ENCODE data around the gene SS18L1.

Gene SS18L1

DNA sequence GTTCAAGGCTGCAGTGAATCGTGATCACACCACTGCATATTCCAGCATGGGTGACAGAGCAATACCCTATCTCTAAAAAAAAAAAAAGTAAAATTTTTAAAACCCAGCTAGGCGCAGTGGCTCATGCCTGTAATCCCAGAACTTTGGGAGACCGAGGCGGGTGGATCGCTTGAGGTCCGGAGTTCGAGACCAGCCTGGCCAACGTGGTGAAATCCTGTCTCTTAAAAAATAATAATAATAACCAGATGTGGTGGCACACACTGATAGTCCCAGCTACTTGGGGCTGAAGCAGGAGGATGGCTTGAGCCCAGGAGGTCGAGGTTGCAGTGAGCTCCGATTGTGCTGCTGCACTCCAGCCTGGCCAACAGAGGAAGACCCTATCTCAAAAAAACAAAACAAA is 52.7 kb downstream of the SS18L1 start:
- Histone ChIP-seq H3K9me3 (ENCODE audit: insufficient read depth, low read length) (no peaks in the 10 kb centered on the region), H2AFZ (ENCODE audit: low read depth, low read length) (no peak overlapping the region), H4K20me1 (ENCODE audit: insufficient read depth, low read length) (no peaks in the 10 kb centered on the region), H3K27me3 (ENCODE audit: low read depth, low read length) (no peaks in the 10 kb centered on the region), H3K36me3 (replicated peaks; ENCODE audit: low read depth, low read length) (peaks cover 34% of the 10 kb centered on the region), H3K27ac (ENCODE audit: low read length) (no peak overlapping the region), H3K4me3 (ENCODE audit: low read length) (no peak overlapping the region), H3K4me1 (ENCODE audit: low read length) (peaks cover 14% of the 10 kb centered on the region), H3K4me2 (ENCODE audit: low read length) (peak overlapping the region; percentile 37; the same call in 1 of the 2 replicates), H3K9ac (ENCODE audit: low read length) (no peak overlapping the region), H3K79me2 (ENCODE audit: low read length) (0 out of 2 replicates have a peak, but pooled peaks cover 5% of the 10 kb centered on the region)
- TF ChIP-seq EZH2phosphoT487 (IDR thresholded peaks at IDR 0.05; ENCODE audit: low read depth) (no peak), CTCF (IDR thresholded peaks at IDR 0.05; ENCODE audit: low read depth, low read length) (no peak)

GRCh38 chr20:62197311-62197710 is 53.7 kb downstream of the SS18L1 start:
- H2AFZ ChIP-seq (ENCODE audit: low read depth, low read length), result no peak overlapping the region
- H3K79me2 ChIP-seq (ENCODE audit: low read length), result no peaks in the 10 kb centered on the region
- no peak for TF ChIP-seq CTCF (IDR thresholded peaks at IDR 0.05; ENCODE audit: low read depth, low read length)
- H3K9ac ChIP-seq (ENCODE audit: low read length), result no peak overlapping the region
- H3K4me3 ChIP-seq (ENCODE audit: low read length), result no peak overlapping the region
- peaks cover 40% of the 10 kb centered on the region for H3K36me3 ChIP-seq (replicated peaks; ENCODE audit: low read depth, low read length)
- H3K27me3 ChIP-seq (ENCODE audit: low read depth, low read length), result no peaks in the 10 kb centered on the region
- H3K9me3 ChIP-seq (ENCODE audit: insufficient read depth, low read length), result no peaks in the 10 kb centered on the region
- peaks cover 14% of the 10 kb centered on the region for H3K4me1 ChIP-seq (ENCODE audit: low read length)
- H3K4me2 ChIP-seq (ENCODE audit: low read length), result no peak overlapping the region
- H3K27ac ChIP-seq (ENCODE audit: low read length), result no peak overlapping the region
- no peaks in the 10 kb centered on the region for H4K20me1 ChIP-seq (ENCODE audit: insufficient read depth, low read length)

- H3K36me3 ChIP-seq (replicated peaks; ENCODE audit: low read depth, low read length), result peaks cover 41% of the 10 kb centered on the region
- H3K27ac ChIP-seq (ENCODE audit: low read length), result no peak overlapping the region
Measured at GRCh38 chr20:62197801-62198200, 54.2 kb downstream of the SS18L1 start.

GRCh38 chr20:62198496-62198895 is 54.9 kb downstream of the SS18L1 start:
- H3K4me3 ChIP-seq (ENCODE audit: low read length), result no peak overlapping the region
- peaks cover 44% of the 10 kb centered on the region for H3K36me3 ChIP-seq (replicated peaks; ENCODE audit: low read depth, low read length)
- no peak overlapping the region for H3K9ac ChIP-seq (ENCODE audit: low read length)
- peaks cover 14% of the 10 kb centered on the region for H3K4me1 ChIP-seq (ENCODE audit: low read length)
- H3K79me2 ChIP-seq (ENCODE audit: low read length), result no peaks in the 10 kb centered on the region
- TF ChIP-seq EZH2phosphoT487 (IDR thresholded peaks at IDR 0.05; ENCODE audit: low read depth) (no peak), CTCF (IDR thresholded peaks at IDR 0.05; ENCODE audit: low read depth, low read length) (no peak)
- no peaks in the 10 kb centered on the region for H4K20me1 ChIP-seq (ENCODE audit: insufficient read depth, low read length)
- no peak overlapping the region for H3K27ac ChIP-seq (ENCODE audit: low read length)
- no peak overlapping the region for H3K4me2 ChIP-seq (ENCODE audit: low read length)
- H3K27me3 ChIP-seq (ENCODE audit: low read depth, low read length), result no peaks in the 10 kb centered on the region
- no peaks in the 10 kb centered on the region for H3K9me3 ChIP-seq (ENCODE audit: insufficient read depth, low read length)
- no peak overlapping the region for H2AFZ ChIP-seq (ENCODE audit: low read depth, low read length)

More at GRCh38 chr20:62197801-62198200, 54.2 kb downstream of the SS18L1 start:
- Histone ChIP-seq H3K4me3 (ENCODE audit: low read length) (no peak overlapping the region), H3K79me2 (ENCODE audit: low read length) (no peaks in the 10 kb centered on the region), H3K9me3 (ENCODE audit: insufficient read depth, low read length) (no peaks in the 10 kb centered on the region), H3K27me3 (ENCODE audit: low read depth, low read length) (no peaks in the 10 kb centered on the region), H2AFZ (ENCODE audit: low read depth, low read length) (no peak overlapping the region), H3K4me2 (ENCODE audit: low read length) (no peak overlapping the region), H4K20me1 (ENCODE audit: insufficient read depth, low read length) (no peaks in the 10 kb centered on the region), H3K9ac (ENCODE audit: low read length) (no peak overlapping the region), H3K4me1 (ENCODE audit: low read length) (peaks cover 14% of the 10 kb centered on the region)
- TF ChIP-seq EZH2phosphoT487 (IDR thresholded peaks at IDR 0.05; ENCODE audit: low read depth) (no peak), CTCF (IDR thresholded peaks at IDR 0.05; ENCODE audit: low read depth, low read length) (no peak)

Data from OCI-LY3 (cell line).